ENCODE results near the gene GABPB2.
A peak's percentile ranks its signal among the peaks of the same experiment; 100 is the strongest.

The GABPB2 gene

GRCh38 chr1:151024540-151025146 lies 45.9 kb upstream of the GABPB2 start:
- no peak overlapping the region for H3K4me3 ChIP-seq (ENCODE audit: low read depth, low read length)
- H3K9me3 ChIP-seq (ENCODE audit: control insufficient read depth, insufficient read depth, low read depth, low read length), result no peaks in the 10 kb centered on the region
- no peaks in the 10 kb centered on the region for H3K4me1 ChIP-seq (ENCODE audit: control insufficient read depth, insufficient read depth, low read length)
- ChIA-PET POLR2A (interaction anchor here (1.0 kb wide), 1 partner anchor 46 kb away, joined by 3 read pairs; no protein-coding TSS in a partner anchor), CTCF (interaction anchor here (0.6 to 1.8 kb wide), 24 partner anchors 10 to 1142 kb away, joined by 3 to 17 read pairs (median 6); partner anchors contain the start of genes C1orf56, CDC42SE1, LYSMD1 and MINDY1)
- peaks cover 49 to 53% of the 10 kb centered on the region in 2 experiments for H3K36me3 ChIP-seq (ENCODE audit: control insufficient read depth in 2 of 2, insufficient read depth in 1 of 2, low read length in 2 of 2)
- H3K27ac ChIP-seq (ENCODE audit: extremely low read depth, low read depth, low read length), result no peak overlapping the region
- TF ChIP-seq ZBTB49 (tag by site-specific recombination; IDR thresholded peaks at IDR 0.05; ENCODE audit: low read depth) (no peak), TRIM28 (IDR thresholded peaks at IDR 0.05; ENCODE audit: borderline replicate concordance, low read length) (no peak), ZNF221 (tag by site-specific recombination; IDR thresholded peaks at IDR 0.05; ENCODE audit: borderline replicate concordance) (no peak), ZNF394 (tag by site-specific recombination; IDR thresholded peaks at IDR 0.05; ENCODE audit: borderline replicate concordance) (no peak), ZFP37 (tag by site-specific recombination; IDR thresholded peaks at IDR 0.05) (no peak), PRDM10 (tag by site-specific recombination; IDR thresholded peaks at IDR 0.05) (0 out of 2 replicates have a peak, but pooled peaks have one; percentile 12), ZNF701 (tag by site-specific recombination; IDR thresholded peaks at IDR 0.05) (no peak), WT1 (tag by site-specific recombination; IDR thresholded peaks at IDR 0.05) (no peak), YY1 (tag by site-specific recombination; IDR thresholded peaks at IDR 0.05) (no peak), ZNF133 (tag by site-specific recombination; IDR thresholded peaks at IDR 0.05) (no peak), ZBTB8A (tag by site-specific recombination; IDR thresholded peaks at IDR 0.05) (no peak), ZNF366 (tag by site-specific recombination; conservative IDR thresholded peaks at IDR 0.05) (no peak), ZNF707 (tag by site-specific recombination; IDR thresholded peaks at IDR 0.05) (no peak), ZNF692 (tag by site-specific recombination; IDR thresholded peaks at IDR 0.05) (0 out of 2 replicates have a peak, but pooled peaks have one; percentile 21), ZNF18 (tag by site-specific recombination; IDR thresholded peaks at IDR 0.05) (no peak), ZNF664 (tag by site-specific recombination; IDR thresholded peaks at IDR 0.05) (no peak), ZBTB1 (tag by site-specific recombination; IDR thresholded peaks at IDR 0.05) (no peak), MZF1 (tag by site-specific recombination; IDR thresholded peaks at IDR 0.05; ENCODE audit: borderline replicate concordance) (no peak), SP2 (tag by site-specific recombination; IDR thresholded peaks at IDR 0.05) (no peak), BCL11B (tag by site-specific recombination; IDR thresholded peaks at IDR 0.05; ENCODE audit: low read depth) (no peak), ZNF19 (tag by site-specific recombination; IDR thresholded peaks at IDR 0.05; ENCODE audit: low read depth) (no peak), REPIN1 (tag by site-specific recombination; IDR thresholded peaks at IDR 0.05; ENCODE audit: low read depth) (no peak), CTCF (tag by site-specific recombination; IDR thresholded peaks at IDR 0.05) (peak; percentile 66)

Data from HEK293 (cell line).